Neural cell (in vitro differentiated cells): ENCODE measurements around the gene SPECC1. TPM values are rescaled to one million over a fixed set of nuclear protein-coding genes. Genes with fewer than 3 reads are reported as not detected.

ENCODE experiments used
- H2AFZ ChIP-seq: fragments of 200-600, 300-800 bp; sonication (generic), shearing (Covaris generic); 2 replicates; pipeline ENCODE4 v1.6.0; 2014; ENCODE audit warnings: low read depth, mild to moderate bottlenecking, antibody characterized with exemption, low read length, moderate library complexity
- H3F3A ChIP-seq: fragments of 200-600 bp; shearing (Covaris generic); 2 replicates; pipeline ENCODE4 v1.6.1; 2016; ENCODE audit warnings: mild to moderate bottlenecking, moderate library complexity, mixed read lengths, antibody characterized with exemption, low read length; ENCODE audit not compliant: insufficient read depth, poor library complexity, severe bottlenecking
- H3K27ac ChIP-seq: fragments of 200-600, 300-800 bp; sonication (generic), shearing (Covaris generic); 2 replicates; pipeline ENCODE4 v1.5.1; 2014; ENCODE audit warnings: mild to moderate bottlenecking, low read length, moderate library complexity
- H3K27me3 ChIP-seq: fragments of 300-800, 200-600 bp; sonication (generic), shearing (Covaris generic); 2 replicates; pipeline ENCODE4 v1.6.0; 2014; ENCODE audit warnings: mild to moderate bottlenecking, low read depth, low read length, moderate library complexity; ENCODE audit not compliant: insufficient read depth
- H3K36me3 ChIP-seq: fragments of 300-800, 200-600 bp; sonication (generic), shearing (Covaris generic); 2 replicates; pipeline ENCODE4 v1.5.1; 2014; ENCODE audit warnings: mild to moderate bottlenecking, antibody characterized with exemption, low read length, moderate library complexity; ENCODE audit not compliant: insufficient read depth
- H3K4me2 ChIP-seq: fragments of 300-800, 200-600 bp; sonication (generic), shearing (Covaris generic); 2 replicates; pipeline ENCODE4 v1.6.0; 2014; ENCODE audit warnings: mild to moderate bottlenecking, low read length
- H3K4me3 ChIP-seq: fragments of 300-800, 200-600 bp; sonication (generic), shearing (Covaris generic); 2 replicates; pipeline ENCODE4 v1.5.1; 2014; ENCODE audit warnings: mild to moderate bottlenecking, low read length, moderate library complexity
- H3K79me2 ChIP-seq: fragments of 200-600 bp; shearing (Covaris generic); replicated peaks from 2 replicates; pipeline ENCODE4 v1.6.0; 2014; ENCODE audit warnings: mild to moderate bottlenecking, low read length, moderate library complexity; ENCODE audit not compliant: insufficient read depth
- H3K9ac ChIP-seq: fragments of 300-800, 200-600 bp; sonication (generic), shearing (Covaris generic); 2 replicates; pipeline ENCODE4 v1.6.1; 2016; ENCODE audit warnings: mild to moderate bottlenecking, low read length, mixed read lengths
- H3K9me2 ChIP-seq: fragments of 200-600 bp; shearing (Covaris generic); 2 replicates; pipeline ENCODE4 v1.6.1; 2016; ENCODE audit warnings: mild to moderate bottlenecking, low read length, mixed read lengths; ENCODE audit not compliant: insufficient read depth
- H3K9me3 ChIP-seq: fragments of 200-600, 300-800 bp; sonication (generic), shearing (Covaris generic); 2 replicates; pipeline ENCODE4 v1.6.1; 2016; ENCODE audit warnings: mild to moderate bottlenecking, mixed run types, low read length, moderate library complexity, mixed read lengths
- H4K20me1 ChIP-seq: fragments of 200-600 bp; shearing (Covaris generic); 2 replicates; pipeline ENCODE4 v1.6.1; 2016; ENCODE audit warnings: mild to moderate bottlenecking, mixed run types; ENCODE audit not compliant: insufficient read depth
- EP300 ChIP-seq: fragments of 450-650 bp; conservative IDR thresholded peaks from 2 replicates; pipeline ENCODE4 v1.6.1; 2014; ENCODE audit warnings: antibody characterized with exemption, mild to moderate bottlenecking, moderate library complexity; ENCODE audit not compliant: poor library complexity, severe bottlenecking
- EZH2 ChIP-seq: fragments of 200-600, 300-800 bp; shearing (Covaris generic), sonication (generic); IDR thresholded peaks from 2 replicates; pipeline ENCODE4 v1.6.1; 2014; ENCODE audit warnings: antibody characterized with exemption, low read length, borderline replicate concordance, mild to moderate bottlenecking; ENCODE audit not compliant: insufficient read depth, poor library complexity, severe bottlenecking
- MXI1 ChIP-seq: fragments of 450-650 bp; conservative IDR thresholded peaks from 2 replicates; pipeline ENCODE4 v1.6.1; 2014; ENCODE audit warnings: antibody characterized with exemption, mild to moderate bottlenecking; ENCODE audit not compliant: poor library complexity, severe bottlenecking
- POLR2AphosphoS5 ChIP-seq: IDR thresholded peaks from 2 replicates; pipeline ENCODE4 v1.6.1; 2012
- RAD21 ChIP-seq: fragments of 450-650 bp; conservative IDR thresholded peaks from 2 replicates; pipeline ENCODE4 v1.6.1; 2014; ENCODE audit warnings: antibody characterized with exemption, mild to moderate bottlenecking, moderate library complexity
- REST ChIP-seq: IDR thresholded peaks from 2 replicates; pipeline ENCODE4 v1.6.1; 2012; ENCODE audit warnings: borderline replicate concordance
- SMC3 ChIP-seq: fragments of 450-650 bp; conservative IDR thresholded peaks from 2 replicates; pipeline ENCODE4 v1.6.1; 2014; ENCODE audit warnings: antibody characterized with exemption, mild to moderate bottlenecking, moderate library complexity; ENCODE audit not compliant: poor library complexity
- TAF1 ChIP-seq: IDR thresholded peaks from 2 replicates; pipeline ENCODE4 v1.6.1; 2012; ENCODE audit warnings: low read depth
- polyA plus RNA-seq: library from polyadenylated mRNA; depleted of rRNA; stranded (reverse); fragments of >200 nt; gene quantifications from 2 replicates; pipeline ENCODE4 v1.2.3, GENCODE V29; 2014

SPECC1 gene
- polyA plus RNA-seq, 1 donor from 2014 or later, result 8.6 TPM

GRCh38 chr17:20257798-20258197, 248.6 kb downstream of the SPECC1 start:
- H3K4me2 ChIP-seq, result no peak overlapping the region
- no peak overlapping the region for H3K4me3 ChIP-seq
- H3K27ac ChIP-seq, result no peak overlapping the region
- peaks cover 15% of the 10 kb centered on the region for H3K36me3 ChIP-seq
- H3K9ac ChIP-seq, result no peak overlapping the region
- no peaks in the 10 kb centered on the region for H4K20me1 ChIP-seq
- H3K9me3 ChIP-seq, result no peaks in the 10 kb centered on the region
- H3F3A ChIP-seq, result no peaks in the 10 kb centered on the region
- no peak for TF ChIP-seq REST
- no peak for TF ChIP-seq SMC3
- no peak for TF ChIP-seq EP300
- TF ChIP-seq EZH2, result no peak
- no peaks in the 10 kb centered on the region for H3K79me2 ChIP-seq
- H2AFZ ChIP-seq, result no peak overlapping the region
- no peaks in the 10 kb centered on the region for H3K9me2 ChIP-seq
- H3K27me3 ChIP-seq, result no peaks in the 10 kb centered on the region

DNA sequence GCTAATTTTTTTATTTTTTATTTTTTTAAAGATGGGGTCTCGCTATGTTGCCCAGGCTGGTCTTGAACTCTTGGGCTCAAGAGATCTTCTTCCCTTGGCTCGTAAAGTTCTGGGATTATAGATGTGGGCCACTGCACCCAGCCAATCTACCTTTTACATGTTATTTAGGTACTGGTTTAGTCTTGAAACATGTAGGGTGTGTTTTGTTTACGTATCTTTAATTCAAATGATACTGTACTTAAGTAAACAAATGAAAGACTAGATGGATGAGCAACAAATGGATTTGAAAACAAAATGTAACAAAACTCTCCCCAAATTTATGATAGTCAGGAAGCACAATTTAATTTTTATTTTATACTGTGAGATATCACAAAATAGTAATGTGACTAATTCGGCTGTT, 250.5 kb downstream of the SPECC1 start:
- peaks cover 15% of the 10 kb centered on the region for H3K36me3 ChIP-seq
- no peaks in the 10 kb centered on the region for H3K9me2 ChIP-seq
- H3K79me2 ChIP-seq, result no peaks in the 10 kb centered on the region
- no peak overlapping the region for H2AFZ ChIP-seq
- no peaks in the 10 kb centered on the region for H3K27me3 ChIP-seq
- no peak overlapping the region for H3K9ac ChIP-seq
- no peaks in the 10 kb centered on the region for H3F3A ChIP-seq
- no peaks in the 10 kb centered on the region for H3K9me3 ChIP-seq
- no peaks in the 10 kb centered on the region for H4K20me1 ChIP-seq
- H3K4me2 ChIP-seq, result no peak overlapping the region
- no peak overlapping the region for H3K4me3 ChIP-seq
- TF ChIP-seq SMC3, result no peak
- no peak for TF ChIP-seq MXI1
- TF ChIP-seq POLR2AphosphoS5, result no peak
- TF ChIP-seq EP300, result no peak
- TF ChIP-seq REST, result no peak
- no peak for TF ChIP-seq TAF1
- no peak for TF ChIP-seq RAD21
- no peak overlapping the region for H3K27ac ChIP-seq
